Esophagus squamous epithelium (tissue), 5 donors: ENCODE measurements around the gene CAMK2D. TPM values are rescaled to one million over a fixed set of nuclear protein-coding genes. Genes with fewer than 3 reads are reported as not detected.
A peak's percentile ranks its signal among the peaks of the same experiment; 100 is the strongest.
"Not testable (repeated sequence)": the region's sequence is repeated elsewhere in the genome, so short reads cannot be mapped to it uniquely, and the experiment has no call there.

Source experiments
- DNase-seq: peaks from one replicate; lab custom pipeline; 2025; lab: John Stamatoyannopoulos, UW
- H3K27ac ChIP-seq, 4 donors: fragments of 200-600 bp; sonication (generic); one replicate each; pipeline ENCODE4 v1.5.1; 2016 to 2019; ENCODE audit warnings: mild to moderate bottlenecking in 1 of 4
- H3K27me3 ChIP-seq, 4 donors: fragments of 200-600 bp; sonication (generic); 1 replicate in 3 of 4; 2 replicates in 1 of 4; pipeline versions ENCODE4 v1.5.1 to v1.6.0; 2017 to 2021; ENCODE audit warnings: antibody characterized with exemption in 1 of 4
- H3K36me3 ChIP-seq, 3 donors: fragments of 200-600 bp; sonication (generic); one replicate each; pipeline ENCODE4 v1.5.1; 2016 to 2019
- H3K4me1 ChIP-seq, 3 donors: fragments of 200-600 bp; sonication (generic); one replicate each; pipeline ENCODE4 v1.5.1; 2017 to 2019
- H3K4me3 ChIP-seq, 4 donors: fragments of 200-600 bp; sonication (generic); 1 replicate in 3 of 4; 2 replicates in 1 of 4; pipeline ENCODE4 v1.5.1; 2016 to 2019; ENCODE audit warnings: mild to moderate bottlenecking in 2 of 4, moderate library complexity in 1 of 4
- H3K9me3 ChIP-seq, 3 donors: fragments of 200-600 bp; sonication (generic); one replicate each; pipeline ENCODE4 v1.5.1; 2016 to 2019
- POLR2A ChIP-seq, 4 donors: fragments of 450-650 bp; IDR thresholded peaks; one replicate each; pipeline ENCODE4 v1.6.1; 2017; ENCODE audit warnings: antibody characterized with exemption in 4 of 4, mild to moderate bottlenecking in 4 of 4, moderate library complexity in 3 of 4
- WGBS, 2 donors: methylation state at CpG; one replicate each; pipeline ENCODE4 v1.1.5; 2018; 5-methylcytosine and 5-hydroxymethylcytosine counted together
- intact Hi-C: fragments of 100-400 bp; cut with DNase I; formaldehyde crosslinking; loops from one replicate; pipeline ENCODE4 v1.15.0; 2022
- total RNA-seq, 4 donors: library from RNA; depleted of rRNA; stranded (reverse); fragments of >200 nt; gene quantifications; one replicate each; pipeline ENCODE4 v1.1.0, GENCODE V29; 2016
- TF ChIP-seq, protein P1 (sequence below), 6 experiments: fragments of 450-650 bp in 4 of 6; fragments of 200-600 bp in 2 of 6; sonication (generic) in 2 of 6; IDR thresholded peaks; one replicate each; pipeline ENCODE4 v1.5.1; 2016 to 2019; ENCODE audit warnings: antibody characterized with exemption in 6 of 6, mild to moderate bottlenecking in 4 of 6, moderate library complexity in 4 of 6
- donor health status: DM: yes; HTN: yes; CAD: no.

The CAMK2D gene
- 10 to 100 TPM; 30.7 to 47.7 (median 38.2) TPM for total RNA-seq

DNA sequence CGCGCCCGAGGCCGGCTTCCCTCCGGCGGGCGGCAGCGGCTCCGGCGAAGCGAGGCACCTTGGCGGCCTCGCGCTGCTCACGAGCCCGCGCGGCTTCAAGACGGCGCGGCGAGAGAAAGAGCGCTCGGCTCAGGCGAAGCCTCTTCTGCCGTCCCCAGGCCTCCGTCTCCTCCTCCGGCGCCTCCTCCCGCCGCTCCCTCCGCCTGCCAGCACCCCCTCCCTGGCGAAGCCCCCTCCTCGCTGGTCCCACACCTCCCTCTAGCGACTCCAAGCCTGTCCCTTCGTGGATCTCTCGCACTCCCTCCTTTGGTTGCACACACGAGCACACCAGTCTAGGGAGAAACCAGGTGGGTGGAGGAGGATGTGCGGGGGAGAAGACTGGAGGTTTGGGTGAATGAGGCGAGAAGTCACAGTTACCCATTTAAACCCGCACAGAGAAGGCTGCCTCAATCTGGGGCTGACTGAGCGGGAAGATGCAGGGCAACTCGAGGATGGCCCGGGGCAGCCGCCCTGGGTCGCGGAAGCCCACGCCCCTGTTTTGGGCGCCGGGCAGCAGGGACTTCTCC, at the start of gene CAMK2D:
Gene CAMK2D, minus strand, starts transcription at position 119 of the 566 bp plus-strand sequence. CDS start 670 bp downstream, outside the sequence.
- peak; percentile 9 for DNase-seq
- 0% methylated on average over 10 to 29 of the region's 50 CpGs for WGBS, 2 donors
- Histone ChIP-seq H3K27ac (peak within 1 kb of the TSS; percentile 95 to 100 (median 99)), H3K27me3 (no peaks in the 10 kb centered on the region), H3K4me3 (peak within 1 kb of the TSS; percentile 65 to 84 (median 74)), H3K4me1 (peaks cover 0 to 32% (median 18%) of the 10 kb centered on the region in 3 donors), H3K36me3 (peaks cover 0 to 10% (median 0%) of the 10 kb centered on the region in 3 donors), H3K9me3 (no peaks in the 10 kb centered on the region)
- TF ChIP-seq, protein P1, sequence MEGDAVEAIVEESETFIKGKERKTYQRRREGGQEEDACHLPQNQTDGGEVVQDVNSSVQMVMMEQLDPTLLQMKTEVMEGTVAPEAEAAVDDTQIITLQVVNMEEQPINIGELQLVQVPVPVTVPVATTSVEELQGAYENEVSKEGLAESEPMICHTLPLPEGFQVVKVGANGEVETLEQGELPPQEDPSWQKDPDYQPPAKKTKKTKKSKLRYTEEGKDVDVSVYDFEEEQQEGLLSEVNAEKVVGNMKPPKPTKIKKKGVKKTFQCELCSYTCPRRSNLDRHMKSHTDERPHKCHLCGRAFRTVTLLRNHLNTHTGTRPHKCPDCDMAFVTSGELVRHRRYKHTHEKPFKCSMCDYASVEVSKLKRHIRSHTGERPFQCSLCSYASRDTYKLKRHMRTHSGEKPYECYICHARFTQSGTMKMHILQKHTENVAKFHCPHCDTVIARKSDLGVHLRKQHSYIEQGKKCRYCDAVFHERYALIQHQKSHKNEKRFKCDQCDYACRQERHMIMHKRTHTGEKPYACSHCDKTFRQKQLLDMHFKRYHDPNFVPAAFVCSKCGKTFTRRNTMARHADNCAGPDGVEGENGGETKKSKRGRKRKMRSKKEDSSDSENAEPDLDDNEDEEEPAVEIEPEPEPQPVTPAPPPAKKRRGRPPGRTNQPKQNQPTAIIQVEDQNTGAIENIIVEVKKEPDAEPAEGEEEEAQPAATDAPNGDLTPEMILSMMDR (IDR thresholded peaks at IDR 0.05): peak; percentile 19 to 62 (median 50)
- peak in 1 of 4 donors; percentile 47 for TF ChIP-seq POLR2A (IDR thresholded peaks at IDR 0.05)
- intact Hi-C loops: loop anchor here (5.0 kb wide), 2 partner anchors 214 to 379 kb away; no protein-coding TSS in a partner anchor

DNA sequence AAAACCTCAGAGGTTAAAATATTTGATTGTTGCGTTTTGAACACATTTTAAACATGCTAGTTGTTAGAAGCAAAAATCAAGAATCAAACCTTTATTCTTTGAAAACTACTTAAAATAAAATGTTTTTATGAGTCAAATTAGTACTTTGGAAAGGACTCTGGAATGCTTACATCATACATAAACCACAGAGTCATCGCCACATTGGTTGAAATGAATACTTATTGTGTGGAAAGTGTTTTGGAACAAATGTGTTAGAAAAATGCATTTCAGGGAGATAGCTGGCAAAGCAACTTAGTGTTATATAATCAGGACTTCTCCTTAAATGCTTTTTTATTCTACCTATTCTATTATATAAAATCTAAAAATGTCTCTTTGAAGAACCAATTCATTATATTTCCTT, 49.4 kb upstream of the CAMK2D start:
- Histone ChIP-seq H3K27me3 (no peaks in the 10 kb centered on the region), H3K4me3 (no peak overlapping the region), H3K36me3 (no peaks in the 10 kb centered on the region), H3K9me3 (no peaks in the 10 kb centered on the region), H3K4me1 (no peaks in the 10 kb centered on the region), H3K27ac (no peak overlapping the region)
- intact Hi-C loops: no loop called here
- DNase-seq: no peak
- TF ChIP-seq, protein P1 (IDR thresholded peaks at IDR 0.05): no peak
- WGBS, 2 donors: 68 to 71% methylated on average over 2 of the region's 2 CpGs

DNA sequence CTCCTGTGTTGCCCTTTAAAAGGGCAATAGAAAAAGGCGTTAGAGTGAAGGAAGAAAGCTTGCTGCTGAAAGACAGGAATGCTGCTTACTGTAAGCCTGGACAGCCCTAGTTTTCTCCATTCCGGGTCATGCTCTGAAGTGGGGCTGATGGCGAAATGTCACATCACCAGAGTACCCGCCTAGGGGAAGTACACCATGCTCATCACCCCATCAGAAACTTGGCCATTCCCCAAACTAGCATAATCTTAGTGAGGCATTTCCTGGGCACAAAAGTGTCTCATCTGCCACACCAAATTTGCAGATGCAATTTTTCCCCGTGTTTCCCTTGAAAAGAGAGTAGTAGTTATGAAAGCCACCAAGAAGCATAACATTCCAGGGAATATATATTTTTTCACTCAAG, 47.8 kb upstream of the CAMK2D start:
- H3K4me1 ChIP-seq: no peaks in the 10 kb centered on the region
- no peak overlapping the region for H3K4me3 ChIP-seq
- H3K27me3 ChIP-seq: no peaks in the 10 kb centered on the region
- no peak for TF ChIP-seq POLR2A (IDR thresholded peaks at IDR 0.05)
- TF ChIP-seq, protein P1 (IDR thresholded peaks at IDR 0.05): no peak
- 58 to 74% methylated on average over 5 of the region's 5 CpGs for WGBS, 2 donors
- H3K9me3 ChIP-seq: no peaks in the 10 kb centered on the region
- no peaks in the 10 kb centered on the region for H3K36me3 ChIP-seq
- intact Hi-C loops: no loop called here
- no peak overlapping the region for H3K27ac ChIP-seq
- DNase-seq: no peak

DNA sequence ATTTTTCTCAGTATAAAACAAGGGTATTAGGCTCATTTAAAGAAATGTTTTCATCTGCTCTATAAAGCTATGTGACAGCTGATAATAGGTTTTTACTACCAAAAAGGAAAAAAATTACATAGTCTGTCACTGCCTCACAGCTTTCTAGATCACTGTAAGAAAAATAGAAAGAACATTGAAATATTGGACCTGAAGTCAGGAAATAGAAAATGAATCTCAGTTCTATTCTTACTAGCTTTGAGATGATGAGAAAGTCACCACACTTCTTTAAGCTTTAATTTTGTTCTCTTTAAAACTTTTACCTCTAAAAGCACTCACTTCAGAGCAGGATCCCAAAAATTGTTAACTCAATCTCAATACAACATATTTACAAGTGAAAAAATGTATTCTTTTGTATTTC, 45.3 kb upstream of the CAMK2D start:
- Histone ChIP-seq H3K4me1 (no peaks in the 10 kb centered on the region), H3K36me3 (no peaks in the 10 kb centered on the region), H3K27me3 (no peaks in the 10 kb centered on the region), H3K27ac (no peak overlapping the region), H3K9me3 (peaks cover 0 to 10% (median 0%) of the 10 kb centered on the region in 3 donors), H3K4me3 (no peak overlapping the region)
- DNase-seq: no peak
- TF ChIP-seq, protein P1 (IDR thresholded peaks at IDR 0.05): no peak
- no peak for TF ChIP-seq POLR2A (IDR thresholded peaks at IDR 0.05)
- intact Hi-C loops: no loop called here

DNA sequence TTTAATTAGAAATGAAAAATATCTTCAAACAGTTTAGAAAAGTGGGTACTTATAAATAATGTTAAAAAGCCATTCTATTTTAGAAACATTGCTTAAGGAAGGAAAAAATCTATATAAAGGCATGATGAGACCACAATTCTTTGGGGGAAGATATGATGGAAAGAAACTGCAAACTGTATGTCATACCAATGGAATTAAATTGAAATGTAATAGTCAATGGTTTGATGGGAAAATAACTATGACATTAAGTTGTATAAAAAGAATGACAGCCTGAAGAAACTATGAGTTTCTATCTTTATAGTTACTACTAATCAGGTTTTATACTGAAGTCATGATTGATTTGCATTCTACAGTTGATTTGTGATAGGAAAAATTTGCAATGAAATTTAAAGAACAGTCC, 40.3 kb upstream of the CAMK2D start:
- Histone ChIP-seq H3K4me3 (no peak overlapping the region), H3K27ac (no peak overlapping the region), H3K27me3 (no peaks in the 10 kb centered on the region), H3K4me1 (no peaks in the 10 kb centered on the region), H3K36me3 (no peaks in the 10 kb centered on the region), H3K9me3 (peaks cover 0 to 10% (median 0%) of the 10 kb centered on the region in 3 donors)
- intact Hi-C loops: no loop called here
- TF ChIP-seq, protein P1 (IDR thresholded peaks at IDR 0.05): no peak
- TF ChIP-seq POLR2A (IDR thresholded peaks at IDR 0.05): no peak
- DNase-seq: no peak

DNA sequence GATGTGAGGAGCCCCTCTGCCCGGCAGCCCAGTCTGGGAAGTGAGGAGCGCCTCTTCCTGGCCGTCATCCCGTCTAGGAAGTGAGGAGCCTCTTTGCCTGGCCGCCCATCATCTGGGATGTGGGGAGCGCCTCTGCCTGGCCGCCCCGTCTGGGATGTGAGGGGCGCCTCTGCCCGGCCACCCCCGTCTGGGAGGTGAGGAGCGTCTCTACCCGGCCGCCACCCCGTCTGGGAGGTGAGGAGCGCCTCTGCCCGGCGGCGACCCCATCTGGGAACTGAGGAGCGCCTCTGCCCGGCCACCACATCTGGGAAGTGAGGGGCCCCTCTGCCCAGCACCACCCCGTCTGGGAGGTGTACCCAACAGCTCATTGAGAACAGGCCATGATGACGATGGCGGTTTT, 34.8 kb upstream of the CAMK2D start:
- H3K4me3 ChIP-seq, H3K9me3 ChIP-seq, H3K4me1 ChIP-seq, intact Hi-C loops, H3K27ac ChIP-seq, H3K27me3 ChIP-seq, DNase-seq, H3K36me3 ChIP-seq: not testable (repeated sequence)
- WGBS, 2 donors: no CpG with 5 or more reads among the region's 24 CpGs
